ENCODE data around the gene MACROD2.

MACROD2 gene

GRCh38 chr20:14759979-14760378, 764.7 kb downstream of the MACROD2 start:
- DNase-seq (ENCODE audit: low spot score): no peak

GRCh38 chr20:14761903-14762302, 766.6 kb downstream of the MACROD2 start:
- DNase-seq (ENCODE audit: low spot score): no peak

- no peak for DNase-seq (ENCODE audit: low spot score)
Observed at GRCh38 chr20:14764511-14765369, 769.4 kb downstream of the MACROD2 start.

DNA sequence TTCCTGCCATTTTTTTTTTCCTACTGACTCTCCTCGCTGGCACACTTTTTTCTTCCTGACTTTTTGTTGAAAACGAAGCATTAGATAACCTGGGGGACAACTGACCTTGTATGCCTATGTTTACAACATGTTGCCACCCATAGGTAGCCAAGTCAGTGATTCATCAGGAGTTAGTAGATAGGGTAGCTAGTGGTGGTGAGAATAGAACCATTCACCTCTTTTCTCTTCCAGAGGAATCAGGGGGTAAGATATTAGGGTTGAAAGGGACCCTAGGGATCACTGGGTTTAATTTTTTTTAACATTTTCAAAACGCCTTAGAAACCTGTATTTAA, 770.0 kb downstream of the MACROD2 start:
- DNase-seq (ENCODE audit: low spot score): no peak

GRCh38 chr20:14773486-14773885, 778.2 kb downstream of the MACROD2 start:
- no peak for DNase-seq (ENCODE audit: low spot score)

- no peak for DNase-seq (ENCODE audit: low spot score)
Observed at GRCh38 chr20:14775778-14776177, 780.5 kb downstream of the MACROD2 start.

GRCh38 chr20:14777591-14777990, 782.3 kb downstream of the MACROD2 start:
- no peak for DNase-seq (ENCODE audit: low spot score)

GRCh38 chr20:14778096-14778495, 782.8 kb downstream of the MACROD2 start:
- no peak for DNase-seq (ENCODE audit: low spot score)

DNA sequence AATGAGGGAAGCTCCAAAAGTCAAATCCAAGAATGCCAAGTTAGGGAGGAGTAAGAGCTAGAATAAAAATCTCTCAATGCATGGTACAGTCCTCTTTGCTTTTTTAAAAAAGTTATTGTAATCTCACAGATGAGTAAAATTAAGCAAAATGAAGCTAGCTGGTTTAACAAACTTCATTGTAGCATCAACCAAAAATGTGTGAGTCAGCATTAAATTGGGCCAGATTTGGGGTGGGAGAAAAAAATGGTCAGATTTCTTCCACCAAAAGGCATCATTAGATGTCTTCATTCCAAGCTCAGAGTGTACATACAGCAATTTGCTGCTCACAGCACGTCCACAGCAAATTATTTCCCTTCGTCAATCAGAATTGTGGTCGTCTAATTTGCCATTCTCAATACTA, 783.6 kb downstream of the MACROD2 start:
- no peak for DNase-seq (ENCODE audit: low spot score)

- no peak for DNase-seq (ENCODE audit: low spot score)
Observed at GRCh38 chr20:14780508-14780907, 785.2 kb downstream of the MACROD2 start.

GRCh38 chr20:14782731-14783130, 787.4 kb downstream of the MACROD2 start:
- no peak for DNase-seq (ENCODE audit: low spot score)

DNA sequence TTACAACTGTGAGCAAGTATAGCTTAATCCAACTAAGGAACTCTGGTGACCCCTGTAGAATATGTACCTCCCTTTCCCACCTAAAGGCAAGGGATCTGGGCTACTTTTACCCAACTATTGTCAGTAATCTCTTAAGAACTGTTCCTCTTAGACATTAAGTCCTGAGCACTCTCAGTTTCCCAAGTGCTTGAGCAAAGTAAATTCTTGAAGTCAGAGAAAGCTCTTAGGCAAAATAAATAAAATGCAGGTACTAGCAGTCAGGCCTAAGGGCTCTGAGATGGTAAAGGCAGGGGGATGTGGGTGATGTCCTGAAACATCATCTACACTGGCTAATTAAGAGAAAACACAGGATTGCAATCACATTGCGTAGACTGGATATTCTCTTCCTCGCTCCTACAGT, 788.5 kb downstream of the MACROD2 start:
- no peak for DNase-seq (ENCODE audit: low spot score)

GRCh38 chr20:14785065-14785743, 789.9 kb downstream of the MACROD2 start:
- DNase-seq (ENCODE audit: low spot score): no peak

DNA sequence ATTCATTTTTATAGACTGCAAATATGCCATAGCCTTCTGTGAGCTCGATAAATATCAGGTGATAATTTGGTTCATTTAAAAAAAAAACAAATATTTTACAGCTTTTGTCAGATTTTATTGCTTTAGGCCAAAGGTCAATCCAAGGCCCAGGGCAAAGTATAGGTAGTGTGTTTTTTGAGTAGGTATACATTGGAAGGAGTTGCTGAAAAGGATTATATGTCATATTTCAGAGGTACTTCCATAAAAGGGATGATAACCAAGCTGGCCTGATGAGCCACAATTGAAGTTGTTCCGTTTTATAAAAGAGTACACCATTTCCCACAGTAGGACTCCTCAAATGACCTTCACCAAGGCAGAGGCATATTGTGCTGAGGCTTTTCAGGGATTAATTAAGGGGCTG, 794.9 kb downstream of the MACROD2 start:
- DNase-seq (ENCODE audit: low spot score): no peak

GRCh38 chr20:14790771-14791620, 795.7 kb downstream of the MACROD2 start:
- no peak for DNase-seq (ENCODE audit: low spot score)

GRCh38 chr20:14792915-14793314, 797.6 kb downstream of the MACROD2 start:
- DNase-seq (ENCODE audit: low spot score): no peak

DNA sequence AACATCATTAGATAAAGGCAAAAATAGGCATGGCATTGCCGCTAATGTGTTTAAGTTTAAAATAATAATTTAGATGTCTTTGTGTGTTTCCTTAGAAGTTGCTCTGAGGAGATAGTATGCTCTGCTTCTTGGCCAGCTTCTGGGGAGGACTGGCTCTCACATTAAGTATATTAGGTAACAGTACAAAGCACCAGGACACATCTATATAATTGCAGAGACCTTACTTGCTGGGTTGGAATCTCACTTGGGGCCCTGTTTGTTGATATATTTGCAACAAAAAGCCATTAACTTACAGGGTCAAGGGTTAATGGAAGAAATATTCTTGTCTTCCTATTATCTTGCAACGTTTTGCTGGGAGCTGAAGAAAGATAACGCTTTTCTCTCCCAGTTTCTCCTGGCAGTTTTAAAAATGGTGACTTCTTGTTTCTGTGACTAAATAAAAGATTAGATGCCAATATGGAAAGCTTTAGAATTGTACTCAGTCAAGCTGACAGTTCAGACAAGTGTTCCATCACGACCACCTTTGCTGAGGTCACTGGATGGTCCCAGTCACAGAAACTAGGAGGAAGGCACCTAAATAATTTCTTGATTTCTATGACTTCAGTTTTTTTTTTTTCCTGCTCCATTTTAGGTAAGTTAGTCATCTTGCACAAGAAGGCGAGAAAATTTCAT, 804.4 kb downstream of the MACROD2 start:
- no peak for DNase-seq (ENCODE audit: low spot score)

DNA sequence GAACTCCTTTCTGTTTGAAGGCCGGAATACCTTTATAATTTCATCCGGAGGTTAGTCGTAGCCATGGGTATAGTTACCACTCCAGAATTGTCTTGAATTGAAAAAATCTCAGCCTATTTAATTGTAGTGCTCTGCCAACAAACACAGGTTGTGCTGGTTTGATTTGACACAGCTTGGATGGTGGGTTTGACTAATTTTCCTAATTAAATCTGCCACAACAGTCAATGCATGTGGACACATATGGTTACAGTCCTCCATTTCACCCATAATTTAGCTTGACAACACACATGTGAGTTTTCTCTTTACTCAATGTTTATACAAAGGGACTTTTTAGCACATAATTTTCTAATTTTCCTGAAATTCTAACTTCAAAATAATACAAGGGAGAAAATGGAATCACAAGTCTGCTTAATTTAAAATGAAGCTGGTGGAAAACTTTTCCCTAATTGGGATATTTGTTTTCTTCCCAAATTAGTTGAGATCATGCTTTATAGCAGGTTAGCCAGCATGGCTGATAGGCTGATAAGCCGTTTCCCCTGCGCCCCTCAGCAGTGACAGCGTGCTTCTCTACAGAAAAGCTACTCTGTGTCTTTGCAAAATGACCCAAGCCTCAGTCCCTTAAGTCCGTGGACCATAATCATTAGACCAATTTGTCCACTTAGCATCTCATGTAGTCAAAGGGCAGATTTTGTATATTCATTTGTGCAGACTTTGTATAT, 805.5 kb downstream of the MACROD2 start:
- DNase-seq (ENCODE audit: low spot score): no peak

DNA sequence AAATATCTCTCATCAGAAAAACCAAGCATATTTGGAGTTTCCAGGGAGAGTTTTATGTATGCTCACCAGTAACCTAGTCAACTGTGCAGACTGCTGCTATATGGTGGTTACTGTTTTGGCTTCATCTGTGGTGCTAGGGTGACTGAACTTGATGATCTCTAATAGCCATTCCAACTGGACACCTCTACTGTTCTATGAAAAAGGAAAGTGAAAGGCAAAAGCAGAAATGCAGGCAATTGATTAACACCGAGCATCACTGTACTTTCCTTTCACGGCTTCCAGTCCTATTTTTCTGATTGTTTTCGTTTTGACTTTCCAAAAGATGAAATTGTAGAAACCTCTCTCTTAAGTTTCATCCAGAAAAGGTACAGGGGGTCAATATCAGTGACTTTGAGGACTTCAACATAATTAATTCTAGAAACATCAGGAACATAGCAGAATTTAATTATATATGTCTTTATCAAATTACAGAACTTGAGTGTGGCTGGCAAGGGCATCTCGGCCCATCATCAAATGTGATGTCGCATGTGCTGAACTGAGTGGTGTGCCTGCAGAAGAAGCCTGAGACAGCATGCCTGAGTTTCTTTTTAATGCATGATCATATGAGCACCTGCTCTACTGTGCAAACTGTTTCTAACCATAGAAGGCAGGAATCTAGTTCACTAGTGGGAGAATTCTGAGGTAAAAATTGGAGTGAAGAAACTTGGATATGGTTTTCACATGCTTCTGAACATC, 806.4 kb downstream of the MACROD2 start:
- DNase-seq (ENCODE audit: low spot score): no peak

- DNase-seq (ENCODE audit: low spot score): no peak
Observed at GRCh38 chr20:14807224-14807623, 811.9 kb downstream of the MACROD2 start.

GRCh38 chr20:14815340-14815739, 820.0 kb downstream of the MACROD2 start:
- no peak for DNase-seq (ENCODE audit: low spot score)

All from D341Med (cell line).